K562 (cell line): ENCODE measurements around the gene DYNC2H1. TPM values are rescaled to one million over a fixed set of nuclear protein-coding genes. Genes with fewer than 3 reads are reported as not detected.

ENCODE experiments used
- ATAC-seq: fragments of 200-7000 bp; cut with Tn5 transposase; 3 replicates; pipeline ENCODE4 v1.9.1; 2020; ENCODE audit warnings: moderate library complexity
- BruUV-seq: library from RNA; stranded (reverse); fragments of 400-500 nt; replicated peaks from 2 replicates; lab custom pipeline; 2021; lab: Mats Ljungman, UMichigan
- CTCF ChIA-PET: fragments of 300-600 bp; formaldehyde crosslinking; extraction: SDS; loops from one replicate; lab custom pipeline; 2021; ENCODE audit warnings: low intra/inter-chr PET ratio; lab: Yijun Ruan, JAX
- POLR2A ChIA-PET: fragments of 300-600, 350-650 bp; sonication (Branson Sonifier 250); formaldehyde crosslinking; extraction: SDS; loops from one replicate; lab custom pipeline; 2021; ENCODE audit warnings: antibody characterized with exemption, inconsistent platforms; lab: Yijun Ruan, JAX
- DNase-seq, 4 experiments: peaks; one replicate each; pipeline versions ENCODE4 v3.0.0 to v3.0.0-alpha.2; 2011 to 2018; ENCODE audit warnings: low spot score in 3 of 4, mixed read lengths in 3 of 4; ENCODE audit errors: extremely low read depth in 1 of 4
- FAIRE-seq: peaks from 2 replicates; lab custom pipeline; 2011; peaks lifted over from hg19 to GRCh38; lab: Jason Lieb, UNC
- H2AFZ ChIP-seq: 2 replicates; pipeline ENCODE4 v1.6.0; 2011; ENCODE audit warnings: low read depth, low read length, control low read depth, inconsistent platforms
- H3K27ac ChIP-seq: fragments of 200-600 bp; 3 replicates; pipeline ENCODE4 v1.8.0; 2011; ENCODE audit warnings: low read depth, mild to moderate bottlenecking, control low read depth, inconsistent platforms, low read length, moderate library complexity, mixed read lengths; ENCODE audit errors: extremely low read depth
- H3K27me3 ChIP-seq, 2 experiments: fragments of 300-600 bp in 1 of 2; 2 replicates in 1 of 2; 3 replicates in 1 of 2; pipeline versions ENCODE4 v1.6.0 to v1.8.0; 2011; ENCODE audit warnings: inconsistent platforms in 2 of 2, low read length in 2 of 2, mild to moderate bottlenecking in 1 of 2, mixed read lengths in 1 of 2, moderate library complexity in 1 of 2; ENCODE audit not compliant: control insufficient read depth in 2 of 2, insufficient read depth in 2 of 2
- H3K36me3 ChIP-seq: fragments of 300-600 bp; 3 replicates; pipeline ENCODE4 v1.8.0; 2011; ENCODE audit warnings: mild to moderate bottlenecking, low read length, inconsistent platforms; ENCODE audit not compliant: control insufficient read depth, insufficient read depth
- H3K4me1 ChIP-seq, 2 experiments: fragments of 200-600 bp in 1 of 2; replicated peaks in 1 of 2; 2 replicates in 1 of 2; 3 replicates in 1 of 2; pipeline versions ENCODE4 v1.5.1 to v1.8.0; 2011; ENCODE audit warnings: inconsistent platforms in 2 of 2, low read length in 2 of 2, mild to moderate bottlenecking in 1 of 2, mixed read lengths in 1 of 2, moderate library complexity in 1 of 2; ENCODE audit not compliant: control insufficient read depth in 2 of 2, insufficient read depth in 2 of 2
- H3K4me2 ChIP-seq: 2 replicates; pipeline ENCODE4 v1.6.1; 2011; ENCODE audit warnings: low read length, control low read depth, inconsistent platforms, mixed read lengths; ENCODE audit not compliant: insufficient read depth
- H3K4me3 ChIP-seq: fragments of 200-600 bp; sonication (generic), shearing (Covaris generic); 2 replicates; pipeline ENCODE4 v1.5.1; 2016; ENCODE audit warnings: control low read depth, inconsistent platforms
- H3K79me2 ChIP-seq: fragments of 200-600 bp; 3 replicates; pipeline ENCODE4 v1.8.0; 2011; ENCODE audit warnings: low read length, inconsistent platforms; ENCODE audit not compliant: control insufficient read depth, insufficient read depth
- H3K9ac ChIP-seq, 2 experiments: 2 replicates each; pipeline versions ENCODE4 v1.6.0 to v1.6.1; 2011; ENCODE audit warnings: low read depth in 2 of 2, low read length in 2 of 2, control low read depth in 1 of 2, inconsistent platforms in 1 of 2, mild to moderate bottlenecking in 1 of 2, mixed read lengths in 1 of 2; ENCODE audit not compliant: insufficient read depth in 1 of 2
- H3K9me1 ChIP-seq: one replicate; pipeline ENCODE4 v1.6.0; 2011; ENCODE audit warnings: inconsistent platforms, mild to moderate bottlenecking, low read length, moderate library complexity; ENCODE audit not compliant: control insufficient read depth, insufficient read depth
- H3K9me3 ChIP-seq: replicated peaks from 2 replicates; pipeline ENCODE4 v1.5.1; 2011; ENCODE audit warnings: low read depth, low read length, inconsistent platforms; ENCODE audit not compliant: control insufficient read depth, insufficient read depth
- H4K20me1 ChIP-seq: replicated peaks from 2 replicates; pipeline ENCODE4 v1.6.1; 2011; ENCODE audit warnings: low read length, inconsistent platforms, mixed read lengths; ENCODE audit not compliant: control insufficient read depth, insufficient read depth
- BRD9 ChIP-seq: fragments of 450-650 bp; IDR thresholded peaks from 2 replicates; pipeline ENCODE4 v1.6.1; 2018; ENCODE audit warnings: low read depth; ENCODE audit not compliant: partially characterized antibody
- CGGBP1 ChIP-seq: fragments of 250-450 bp; sonication (Bioruptor Pico); IDR thresholded peaks from 2 replicates; pipeline ENCODE4 v1.9.0; 2021; ENCODE audit warnings: mild to moderate bottlenecking
- ESRRA ChIP-seq: fragments of 450-650 bp; IDR thresholded peaks from 2 replicates; pipeline ENCODE4 v1.6.1; 2014; ENCODE audit warnings: low read depth, mild to moderate bottlenecking, moderate library complexity, borderline replicate concordance
- FOXP1 ChIP-seq: sonication (generic); formaldehyde crosslinking; IDR thresholded peaks from 2 replicates; pipeline ENCODE4 v1.8.0; 2022; ENCODE audit warnings: mild to moderate bottlenecking, missing genetic modification reagents
- IRF1 ChIP-seq: sonication (generic); formaldehyde crosslinking; IDR thresholded peaks from 2 replicates; pipeline ENCODE4 v1.8.0; 2022; ENCODE audit warnings: missing genetic modification reagents, mild to moderate bottlenecking, borderline replicate concordance
- MAFF ChIP-seq: IDR thresholded peaks from 2 replicates; pipeline ENCODE4 v1.6.1; 2012; ENCODE audit warnings: low read length, improper control_type of control experiment
- SNAPC5 ChIP-seq: fragments of 250-450 bp; sonication (Bioruptor Pico); IDR thresholded peaks from 2 replicates; pipeline ENCODE4 v1.8.0; 2021; ENCODE audit warnings: moderate library complexity, mild to moderate bottlenecking, inconsistent platforms
- TFAM ChIP-seq: fragments of 250-450 bp; sonication (Bioruptor Pico); conservative IDR thresholded peaks from 2 replicates; pipeline ENCODE4 v1.5.0; 2021; ENCODE audit warnings: mild to moderate bottlenecking, moderate library complexity
- ZBTB12 ChIP-seq: fragments of 250-450 bp; sonication (Bioruptor Pico); IDR thresholded peaks from 2 replicates; pipeline ENCODE4 v1.4.0; 2020
- ZKSCAN1 ChIP-seq: fragments of 150-350 bp; IDR thresholded peaks from 2 replicates; pipeline ENCODE4 v1.6.1; 2016; ENCODE audit warnings: low read depth, low read length
- ZNF778 ChIP-seq: fragments of 450-650 bp; formaldehyde crosslinking; IDR thresholded peaks from 2 replicates; pipeline ENCODE4 v1.4.0; 2020; ENCODE audit warnings: mild to moderate bottlenecking, moderate library complexity
- WGBS: fragments of 100-300 bp; shearing (Covaris generic); methylation state at CpG from one replicate; pipeline ENCODE4 v1.1.6; 2016; ENCODE audit warnings: low coverage, mixed read lengths; ENCODE audit not compliant: insufficient coverage; ENCODE audit errors: missing lambda C conversion rate; 5-methylcytosine and 5-hydroxymethylcytosine counted together
- in situ Hi-C: fragments of 300-500 bp; cut with MboI; formaldehyde crosslinking; loops from 4 replicates; pipeline ENCODE4 v1.15.0; 2018; ENCODE audit warnings: inconsistent platforms, mixed read lengths
- intact Hi-C: fragments of 100-400 bp; cut with micrococcal nuclease; formaldehyde crosslinking; loops from 2 replicates; pipeline ENCODE4 v1.14.2; 2022
- polyA plus RNA-seq, 8 experiments: library from polyadenylated mRNA; depleted of rRNA in 4 of 8; stranded (reverse) in 5 of 8; unstranded in 3 of 8; fragments of >200 nt; fragmentation: Nextera tagmentation in 2 of 8; fragmentation: Illumina TruSeq in 1 of 8; extraction: Ambion mirVana in 2 of 8; extraction: Trizol in 1 of 8; gene quantifications; 2 replicates each; pipeline versions ENCODE4 v1.2.1 to v1.2.3, GENCODE V29; 2011 to 2014; ENCODE audit warnings: inconsistent platforms in 1 of 8, missing spikeins in 1 of 8
- total RNA-seq, 7 experiments: library from RNA; depleted of rRNA in 6 of 7; stranded (reverse); fragments of >200 nt in 6 of 7; fragmentation: Illumina TruSeq in 2 of 7; extraction: Trizol in 2 of 7; gene quantifications; 2 replicates each; pipeline versions ENCODE4 v1.2.1 to v1.2.3, GENCODE V29; 2011 to 2021; ENCODE audit warnings: low replicate concordance in 1 of 7

Gene DYNC2H1
- total and polyA plus RNA-seq, 9 of the 15 experiments (the other 6 are each of a cell fraction or from before 2014, with no cell fraction given) = 0.08 to 0.64 (median 0.20) TPM

- Histone ChIP-seq H3K4me1 (no peaks in the 10 kb centered on the region), H3K79me2 (peaks cover 48% of the 10 kb centered on the region), H3K4me3 (no peak overlapping the region), H2AFZ (no peak overlapping the region), H4K20me1 (0 out of 2 replicates have a peak, but pooled peaks cover 3% of the 10 kb centered on the region), H3K36me3 (peaks cover 77% of the 10 kb centered on the region), H3K9me3 (no peaks in the 10 kb centered on the region), H3K9ac (no peak overlapping the region), H3K4me2 (no peak overlapping the region), H3K27ac (no peak overlapping the region), H3K9me1 (no peaks in the 10 kb centered on the region), H3K27me3 (no peaks in the 10 kb centered on the region)
- no peak for FAIRE-seq
- in situ Hi-C loops (no loop called here), intact Hi-C loops (no loop called here)
- POLR2A ChIA-PET = no interaction called here
- ATAC-seq = no peak
- no TSS peak for BruUV-seq
- TF ChIP-seq ESRRA = no peak
- no peak for TF ChIP-seq MAFF
- TF ChIP-seq FOXP1 (CRISPR knock-in tag) = no peak
- TF ChIP-seq ZNF778 (CRISPR knock-in tag) = no peak
- no peak for TF ChIP-seq SNAPC5
- no peak for TF ChIP-seq IRF1 (CRISPR knock-in tag)
- no peak for TF ChIP-seq ZKSCAN1
- no peak for TF ChIP-seq ZBTB12 (CRISPR knock-in tag)
- TF ChIP-seq BRD9 = no peak
- TF ChIP-seq CGGBP1 (CRISPR knock-in tag) = no peak
- no peak for TF ChIP-seq TFAM (CRISPR knock-in tag)
- no peak for DNase-seq
- CTCF ChIA-PET = no interaction called here
- 100% methylated on average over 1 of the region's 1 CpG for WGBS
These were observed 42.1 kb upstream of the DYNC2H1 start for GRCh38 chr11:103067118-103067517.
